Measurements from ENCODE around the gene CFAP299.
"Not testable (repeated sequence)": the region's sequence is repeated elsewhere in the genome, so short reads cannot be mapped to it uniquely, and the experiment has no call there.

CFAP299 gene

DNA sequence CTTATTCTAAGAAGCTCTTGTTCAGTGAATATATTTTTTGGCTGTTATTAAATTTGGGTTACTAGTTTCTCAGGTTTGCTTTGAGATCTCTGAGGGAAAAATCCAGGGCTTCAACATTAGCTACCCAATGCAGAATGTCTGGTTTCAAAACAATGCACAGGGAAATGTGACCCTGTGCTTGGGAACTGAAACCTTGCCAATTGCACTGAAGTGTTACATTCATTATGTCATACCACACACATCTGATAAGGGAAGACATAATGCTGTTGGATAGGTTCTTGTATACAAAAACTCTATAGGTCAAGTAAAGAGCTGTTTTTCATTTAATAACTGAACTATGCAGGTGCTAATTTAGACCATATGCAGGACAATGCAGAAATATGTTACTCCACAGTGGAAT is 349.7 kb downstream of the CFAP299 start:
- Histone ChIP-seq H3K27ac (ENCODE audit: low read depth, low read length) (no peak overlapping the region), H3K9ac (ENCODE audit: low read length) (no peak overlapping the region), H3K4me1 (ENCODE audit: control insufficient read depth, insufficient read depth, low read length) (no peaks in the 10 kb centered on the region), H3K36me3 (ENCODE audit: control insufficient read depth, insufficient read depth, low read length) (peaks cover 2% of the 10 kb centered on the region), H3K27me3 (ENCODE audit: control insufficient read depth, insufficient read depth, low read length) (no peaks in the 10 kb centered on the region), H3K4me3 (ENCODE audit: low read length) (no peak overlapping the region)

DNA sequence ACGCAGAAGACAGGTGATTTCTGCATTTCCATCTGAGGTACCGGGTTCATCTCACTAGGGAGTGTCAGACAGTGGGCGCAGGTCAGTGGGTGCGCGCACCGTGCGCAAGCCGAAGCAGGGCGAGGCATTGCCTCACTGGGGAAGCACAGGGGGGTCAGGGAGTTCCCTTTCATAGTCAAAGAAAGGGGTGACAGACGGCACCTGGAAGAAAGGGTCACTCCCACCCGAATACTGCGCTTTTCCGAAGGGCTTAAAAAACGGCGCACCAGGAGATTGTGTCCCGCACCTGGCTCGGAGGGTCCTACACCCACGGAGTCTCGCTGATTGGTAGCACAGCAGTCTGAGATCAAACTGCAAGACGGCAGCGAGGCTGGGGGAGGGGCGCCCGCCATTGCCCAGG is 352.2 kb downstream of the CFAP299 start:
- not testable (repeated sequence) for H3K9ac ChIP-seq (ENCODE audit: low read length); H3K27me3 ChIP-seq (ENCODE audit: control insufficient read depth, insufficient read depth, low read length); H3K4me1 ChIP-seq (ENCODE audit: control insufficient read depth, insufficient read depth, low read length); H3K27ac ChIP-seq (ENCODE audit: low read depth, low read length); H3K4me3 ChIP-seq (ENCODE audit: low read length); H3K36me3 ChIP-seq (ENCODE audit: control insufficient read depth, insufficient read depth, low read length)

DNA sequence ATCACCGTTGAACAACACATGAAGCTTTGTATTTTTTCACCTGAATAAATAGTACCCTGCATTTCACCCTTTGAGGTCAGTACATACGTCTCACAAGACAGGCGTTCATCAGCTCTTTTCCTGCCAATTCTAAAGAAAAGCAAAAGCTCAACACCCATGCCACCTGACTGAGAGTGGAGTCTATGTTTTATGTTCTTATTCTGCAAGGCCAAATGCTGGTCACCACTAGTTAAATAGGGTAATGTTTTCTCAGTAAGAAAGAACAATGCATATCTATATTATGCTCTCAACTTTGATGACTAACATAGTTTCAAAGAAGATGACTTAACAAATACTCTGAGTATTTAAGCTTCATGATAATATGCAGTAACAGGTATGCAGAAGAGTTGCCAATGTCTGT is 358.6 kb downstream of the CFAP299 start:
- H3K4me3 ChIP-seq (ENCODE audit: low read length): no peak overlapping the region
- no peak overlapping the region for H3K9ac ChIP-seq (ENCODE audit: low read length)
- no peaks in the 10 kb centered on the region for H3K4me1 ChIP-seq (ENCODE audit: control insufficient read depth, insufficient read depth, low read length)
- H3K27ac ChIP-seq (ENCODE audit: low read depth, low read length): no peak overlapping the region
- H3K36me3 ChIP-seq (ENCODE audit: control insufficient read depth, insufficient read depth, low read length): no peaks in the 10 kb centered on the region
- no peaks in the 10 kb centered on the region for H3K27me3 ChIP-seq (ENCODE audit: control insufficient read depth, insufficient read depth, low read length)

DNA sequence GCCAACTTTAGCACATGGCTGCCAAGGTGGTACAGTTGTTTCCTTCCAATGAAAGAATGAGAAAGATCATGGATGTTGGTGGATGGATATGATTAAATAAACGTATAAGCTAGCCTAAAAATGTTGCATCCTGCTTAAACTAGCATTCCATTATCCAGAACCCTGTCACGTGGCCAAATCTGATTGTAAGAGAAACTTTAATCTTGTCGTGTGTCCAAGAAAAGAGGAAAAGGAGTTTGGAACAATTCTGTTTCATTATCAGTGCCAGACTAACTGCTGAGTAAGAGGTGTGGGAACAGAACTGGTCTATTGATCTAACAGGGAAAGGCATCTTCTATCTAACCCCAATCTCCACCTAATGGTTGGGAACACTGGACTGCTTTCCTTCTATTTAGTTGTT is 369.8 kb downstream of the CFAP299 start:
- Histone ChIP-seq H3K4me1 (ENCODE audit: control insufficient read depth, insufficient read depth, low read length) (peaks cover 4% of the 10 kb centered on the region), H3K27ac (ENCODE audit: low read depth, low read length) (no peak overlapping the region), H3K27me3 (ENCODE audit: control insufficient read depth, insufficient read depth, low read length) (no peaks in the 10 kb centered on the region), H3K36me3 (ENCODE audit: control insufficient read depth, insufficient read depth, low read length) (no peaks in the 10 kb centered on the region), H3K9ac (ENCODE audit: low read length) (no peak overlapping the region), H3K4me3 (ENCODE audit: low read length) (no peak overlapping the region)

DNA sequence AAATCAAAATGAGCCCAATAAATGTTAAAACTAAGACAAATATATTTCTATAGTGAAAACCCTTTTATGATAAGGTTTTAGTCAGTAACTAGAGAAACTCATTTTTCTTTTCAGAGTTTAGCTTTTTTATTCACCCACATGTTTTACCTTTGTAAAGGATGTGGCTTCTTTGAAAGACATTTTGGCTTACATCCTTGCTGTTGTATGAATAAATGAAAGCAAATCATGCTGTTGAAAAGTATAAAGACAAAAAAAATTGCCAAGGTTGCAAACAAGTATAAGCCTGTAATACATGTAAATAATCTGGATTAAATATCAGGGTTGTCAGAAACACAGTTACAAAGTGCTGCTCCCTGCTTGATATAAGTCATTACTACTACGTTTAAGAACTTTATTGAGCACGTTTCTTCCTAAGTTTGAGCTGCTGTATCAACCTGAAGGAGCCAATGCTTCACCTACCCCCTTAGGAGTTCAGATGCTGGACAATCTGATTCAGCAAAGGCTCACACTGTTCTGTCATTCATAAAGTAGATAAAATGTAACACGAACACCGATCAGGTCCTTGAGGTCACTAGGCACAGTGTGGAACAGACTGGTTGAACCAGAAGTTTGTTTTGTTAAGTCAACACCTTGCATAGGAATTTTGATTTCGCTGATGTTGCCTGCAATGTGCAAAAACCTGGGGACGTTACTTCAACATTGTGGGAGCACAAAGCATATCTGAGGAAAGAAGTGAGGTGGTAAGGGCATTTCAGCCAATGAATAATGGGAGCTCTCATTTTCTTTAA is 373.7 kb downstream of the CFAP299 start:
- Histone ChIP-seq H3K27me3 (ENCODE audit: control insufficient read depth, insufficient read depth, low read length) (no peaks in the 10 kb centered on the region), H3K27ac (ENCODE audit: low read depth, low read length) (no peak overlapping the region), H3K4me3 (ENCODE audit: low read length) (no peak overlapping the region), H3K36me3 (ENCODE audit: control insufficient read depth, insufficient read depth, low read length) (no peaks in the 10 kb centered on the region), H3K4me1 (ENCODE audit: control insufficient read depth, insufficient read depth, low read length) (peaks cover 3% of the 10 kb centered on the region), H3K9ac (ENCODE audit: low read length) (no peak overlapping the region)

DNA sequence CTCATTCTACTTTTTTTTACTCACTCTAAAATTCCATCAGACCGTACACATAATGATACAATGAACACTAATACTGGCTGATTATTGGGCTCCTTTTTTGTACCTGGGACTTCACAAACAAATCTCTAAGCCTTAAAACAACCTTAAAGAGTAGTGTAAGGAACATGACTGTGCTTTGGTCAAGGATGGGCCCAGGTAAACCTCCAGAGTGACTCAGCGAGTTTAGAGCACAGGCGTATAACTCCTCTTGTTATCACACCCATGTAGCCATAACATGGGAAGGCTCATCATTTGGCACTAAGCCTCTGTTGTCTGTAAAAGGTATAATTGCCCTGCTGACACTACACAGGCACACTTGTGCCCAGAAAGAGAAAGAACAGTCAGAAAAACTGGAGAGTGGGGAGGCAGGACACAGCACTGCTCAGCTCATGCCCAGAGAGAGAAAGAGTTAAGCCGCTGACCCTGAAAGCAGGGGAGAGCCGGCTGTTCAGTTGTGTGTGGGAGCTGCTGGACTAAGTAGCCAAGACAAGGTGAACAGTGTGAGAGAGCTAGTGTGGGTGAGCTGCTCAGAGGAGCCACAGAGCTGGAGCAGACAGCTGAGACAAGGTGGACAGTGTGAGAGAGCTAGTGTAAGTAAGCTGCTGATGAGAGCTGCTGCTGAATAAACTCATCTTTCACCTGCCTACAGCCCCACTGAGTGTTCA is 375.4 kb downstream of the CFAP299 start:
- Histone ChIP-seq H3K9ac (ENCODE audit: low read length) (no peak overlapping the region), H3K36me3 (ENCODE audit: control insufficient read depth, insufficient read depth, low read length) (no peaks in the 10 kb centered on the region), H3K4me1 (ENCODE audit: control insufficient read depth, insufficient read depth, low read length) (peaks cover 7% of the 10 kb centered on the region), H3K27ac (ENCODE audit: low read depth, low read length) (no peak overlapping the region), H3K4me3 (ENCODE audit: low read length) (no peak overlapping the region), H3K27me3 (ENCODE audit: control insufficient read depth, insufficient read depth, low read length) (no peaks in the 10 kb centered on the region)

DNA sequence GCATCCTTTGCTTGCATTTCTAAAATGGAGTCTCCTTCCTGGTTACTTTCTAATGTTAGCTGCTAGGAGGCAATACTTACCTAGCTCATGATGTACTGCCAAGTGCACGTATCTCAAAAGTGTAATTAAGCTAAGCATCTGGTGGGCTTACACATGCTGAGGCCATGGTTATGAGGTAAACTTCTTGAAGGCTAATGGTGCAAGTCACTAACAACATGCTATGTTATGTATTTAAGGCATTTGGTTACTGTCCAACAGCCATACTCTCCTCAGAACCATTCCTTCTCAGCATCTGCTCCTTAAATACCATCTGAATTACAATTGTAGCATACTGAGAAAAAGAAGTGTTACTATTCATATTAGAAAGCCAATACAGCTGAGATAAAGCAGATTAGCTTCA is 376.4 kb downstream of the CFAP299 start:
- H3K4me1 ChIP-seq (ENCODE audit: control insufficient read depth, insufficient read depth, low read length): peaks cover 13% of the 10 kb centered on the region
- no peak overlapping the region for H3K4me3 ChIP-seq (ENCODE audit: low read length)
- no peak overlapping the region for H3K9ac ChIP-seq (ENCODE audit: low read length)
- H3K36me3 ChIP-seq (ENCODE audit: control insufficient read depth, insufficient read depth, low read length): no peaks in the 10 kb centered on the region
- no peaks in the 10 kb centered on the region for H3K27me3 ChIP-seq (ENCODE audit: control insufficient read depth, insufficient read depth, low read length)
- no peak overlapping the region for H3K27ac ChIP-seq (ENCODE audit: low read depth, low read length)

DNA sequence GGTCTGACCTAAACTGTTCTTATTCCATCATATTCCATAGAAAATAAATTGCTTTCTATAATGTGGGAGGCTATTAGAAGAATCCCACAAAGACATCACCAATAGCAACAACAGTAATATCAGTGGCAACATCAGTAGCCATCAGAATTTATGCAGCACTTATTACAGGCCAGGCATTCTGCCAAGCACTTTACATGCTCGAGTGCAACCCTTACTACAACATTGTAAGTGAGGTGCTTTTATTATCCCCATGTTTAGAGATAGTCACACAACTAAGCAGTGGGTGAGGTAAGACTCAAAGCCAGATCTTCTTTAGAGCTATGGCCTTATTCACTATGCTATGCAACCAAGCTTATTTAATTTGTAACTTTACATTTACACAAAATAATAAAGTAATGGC is 377.9 kb downstream of the CFAP299 start:
- H3K36me3 ChIP-seq (ENCODE audit: control insufficient read depth, insufficient read depth, low read length): no peaks in the 10 kb centered on the region
- peaks cover 15% of the 10 kb centered on the region for H3K4me1 ChIP-seq (ENCODE audit: control insufficient read depth, insufficient read depth, low read length)
- H3K27ac ChIP-seq (ENCODE audit: low read depth, low read length): peak overlapping the region; percentile 16
- no peak overlapping the region for H3K9ac ChIP-seq (ENCODE audit: low read length)
- H3K27me3 ChIP-seq (ENCODE audit: control insufficient read depth, insufficient read depth, low read length): no peaks in the 10 kb centered on the region
- no peak overlapping the region for H3K4me3 ChIP-seq (ENCODE audit: low read length)

DNA sequence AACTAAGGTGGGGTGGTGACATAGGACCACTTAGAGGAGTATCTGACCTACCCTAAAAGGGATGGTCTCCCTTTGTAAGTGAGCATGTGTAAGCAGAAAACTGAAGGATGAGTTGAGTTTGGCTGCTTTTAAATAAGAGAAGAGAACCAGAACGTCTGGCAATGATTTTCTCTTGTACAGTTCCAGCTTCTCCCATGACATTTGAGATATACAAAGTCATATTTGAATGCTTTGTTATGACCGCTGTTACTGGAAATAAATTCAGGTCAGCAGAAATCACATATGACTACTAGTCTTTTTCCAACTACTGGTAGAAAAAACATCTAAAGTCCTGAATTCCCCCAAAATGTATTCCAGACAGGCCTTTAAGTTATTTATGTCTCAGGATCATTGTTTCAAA is 381.7 kb downstream of the CFAP299 start:
- peak overlapping the region; percentile 57 for H3K27ac ChIP-seq (ENCODE audit: low read depth, low read length)
- H3K9ac ChIP-seq (ENCODE audit: low read length): no peak overlapping the region
- H3K36me3 ChIP-seq (ENCODE audit: control insufficient read depth, insufficient read depth, low read length): no peaks in the 10 kb centered on the region
- H3K4me3 ChIP-seq (ENCODE audit: low read length): no peak overlapping the region
- peaks cover 15% of the 10 kb centered on the region for H3K4me1 ChIP-seq (ENCODE audit: control insufficient read depth, insufficient read depth, low read length)
- no peaks in the 10 kb centered on the region for H3K27me3 ChIP-seq (ENCODE audit: control insufficient read depth, insufficient read depth, low read length)

DNA sequence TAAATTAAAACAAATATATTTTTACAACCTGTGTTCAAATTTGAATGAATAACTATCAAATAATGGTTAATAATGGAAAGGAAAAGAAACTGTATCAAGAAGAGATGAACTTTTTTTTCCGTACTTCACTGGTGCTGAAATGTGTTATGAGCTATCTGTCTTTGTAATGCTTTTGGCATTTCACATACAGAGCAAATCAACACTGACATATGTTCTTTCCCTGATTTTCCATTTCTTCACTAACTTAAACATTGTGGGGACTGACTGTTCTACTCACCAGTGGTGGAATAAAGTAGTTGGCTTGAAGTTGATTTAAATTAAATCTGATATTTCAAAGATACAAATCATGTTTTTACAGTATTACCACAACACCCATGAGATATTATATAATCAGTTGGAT is 390.9 kb downstream of the CFAP299 start:
- Histone ChIP-seq H3K36me3 (ENCODE audit: control insufficient read depth, insufficient read depth, low read length) (no peaks in the 10 kb centered on the region), H3K4me3 (ENCODE audit: low read length) (no peak overlapping the region), H3K9ac (ENCODE audit: low read length) (no peak overlapping the region), H3K27ac (ENCODE audit: low read depth, low read length) (no peak overlapping the region), H3K4me1 (ENCODE audit: control insufficient read depth, insufficient read depth, low read length) (no peaks in the 10 kb centered on the region), H3K27me3 (ENCODE audit: control insufficient read depth, insufficient read depth, low read length) (no peaks in the 10 kb centered on the region)

DNA sequence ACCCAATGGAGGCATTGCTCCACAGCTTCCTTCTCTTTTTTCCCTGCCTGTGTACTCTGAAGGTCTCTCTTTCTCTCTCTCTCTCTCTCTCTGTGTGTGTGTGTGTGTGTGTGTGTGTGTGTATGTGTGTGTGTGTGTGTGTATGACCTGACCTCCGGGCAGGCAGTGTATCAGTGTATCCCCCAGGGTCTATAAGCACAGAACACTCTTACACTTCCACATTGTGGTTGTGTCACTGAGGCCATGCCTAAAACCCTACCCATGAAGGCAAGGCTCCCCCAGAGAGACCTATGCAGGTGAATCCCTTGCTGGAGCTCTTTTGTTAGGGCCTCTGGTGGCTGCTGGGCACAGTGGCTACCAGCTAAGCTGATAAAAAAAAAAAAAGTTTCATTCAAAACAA is 394.6 kb downstream of the CFAP299 start:
- H3K4me1 ChIP-seq (ENCODE audit: control insufficient read depth, insufficient read depth, low read length): no peaks in the 10 kb centered on the region
- H3K27ac ChIP-seq (ENCODE audit: low read depth, low read length): no peak overlapping the region
- no peaks in the 10 kb centered on the region for H3K27me3 ChIP-seq (ENCODE audit: control insufficient read depth, insufficient read depth, low read length)
- H3K9ac ChIP-seq (ENCODE audit: low read length): no peak overlapping the region
- H3K4me3 ChIP-seq (ENCODE audit: low read length): no peak overlapping the region
- no peaks in the 10 kb centered on the region for H3K36me3 ChIP-seq (ENCODE audit: control insufficient read depth, insufficient read depth, low read length)

DNA sequence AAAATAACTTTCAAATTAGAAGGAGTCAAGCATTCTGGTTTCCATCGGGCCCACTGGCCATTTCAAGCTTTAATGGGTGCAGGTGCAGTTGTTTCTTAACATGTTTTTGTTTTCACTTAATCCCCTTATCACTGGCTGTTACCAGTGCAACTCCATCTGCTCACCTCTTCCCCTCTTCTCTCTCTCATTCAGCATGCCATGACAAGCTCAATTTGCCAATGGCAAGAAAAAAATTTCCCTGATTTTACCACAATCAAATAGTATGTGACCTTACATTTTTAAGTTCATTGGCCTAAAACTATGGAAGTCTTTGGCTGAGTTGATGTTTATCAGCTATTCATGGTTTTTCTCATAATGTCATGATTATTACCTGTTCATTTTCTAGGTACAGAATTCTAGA is 395.9 kb downstream of the CFAP299 start:
- no peaks in the 10 kb centered on the region for H3K4me1 ChIP-seq (ENCODE audit: control insufficient read depth, insufficient read depth, low read length)
- no peak overlapping the region for H3K27ac ChIP-seq (ENCODE audit: low read depth, low read length)
- no peaks in the 10 kb centered on the region for H3K36me3 ChIP-seq (ENCODE audit: control insufficient read depth, insufficient read depth, low read length)
- H3K9ac ChIP-seq (ENCODE audit: low read length): no peak overlapping the region
- no peaks in the 10 kb centered on the region for H3K27me3 ChIP-seq (ENCODE audit: control insufficient read depth, insufficient read depth, low read length)
- no peak overlapping the region for H3K4me3 ChIP-seq (ENCODE audit: low read length)

DNA sequence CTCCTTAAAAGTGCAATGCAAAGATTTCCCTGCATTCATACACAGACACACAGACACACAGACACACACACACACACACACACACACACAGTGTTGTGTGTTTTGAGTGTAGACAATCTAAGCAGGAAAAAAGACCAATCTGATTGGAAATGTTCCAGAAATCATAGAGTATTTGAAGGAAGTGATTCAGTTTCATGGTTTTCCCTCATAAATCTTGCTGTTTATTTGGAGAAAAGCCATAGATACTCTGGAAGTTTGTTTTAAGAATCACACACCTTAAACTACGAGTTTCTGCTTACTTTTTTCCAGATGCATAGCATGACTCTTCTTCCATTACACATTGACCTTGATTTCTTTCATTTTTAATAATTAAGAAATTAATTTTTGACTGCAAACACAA is 396.5 kb downstream of the CFAP299 start:
- no peaks in the 10 kb centered on the region for H3K36me3 ChIP-seq (ENCODE audit: control insufficient read depth, insufficient read depth, low read length)
- H3K4me1 ChIP-seq (ENCODE audit: control insufficient read depth, insufficient read depth, low read length): no peaks in the 10 kb centered on the region
- H3K27me3 ChIP-seq (ENCODE audit: control insufficient read depth, insufficient read depth, low read length): no peaks in the 10 kb centered on the region

More for the DNA sequence above, 396.5 kb downstream of the CFAP299 start:
- Histone ChIP-seq H3K9ac (ENCODE audit: low read length) (no peak overlapping the region), H3K4me3 (ENCODE audit: low read length) (no peak overlapping the region), H3K27ac (ENCODE audit: low read depth, low read length) (no peak overlapping the region)
